Activated T-cell treated with anti-CD3 and anti-CD28 coated beads, Interleukin-2, amount 50 U/mL, for 4 hours (primary cell): ENCODE data around the gene CETP. TPM values are rescaled to one million over a fixed set of nuclear protein-coding genes. Genes with fewer than 3 reads are reported as not detected.
"Not testable (repeated sequence)": the region's sequence is repeated elsewhere in the genome, so short reads cannot be mapped to it uniquely, and the experiment has no call there.

ENCODE experiments used
- ATAC-seq, 2 donors: fragments of 200-7000 bp; cut with Tn5 transposase; one replicate each; pipeline ENCODE4 v1.10.0; 2021
- DNase-seq: peaks from one replicate; pipeline ENCODE4 v3.0.0-alpha.2; 2020
- H3K27me3 Mint-ChIP-seq: one replicate; pipeline ENCODE4 v1.8.0; 2021; ENCODE audit warnings: low read depth, mixed read lengths
- H3K36me3 Mint-ChIP-seq: one replicate; pipeline ENCODE4 v1.8.0; 2022; ENCODE audit warnings: mixed read lengths; ENCODE audit not compliant: insufficient read depth
- H3K4me1 Mint-ChIP-seq: one replicate; pipeline ENCODE4 v1.8.0; 2021; ENCODE audit warnings: low read depth, mixed read lengths
- H3K4me3 Mint-ChIP-seq: one replicate; pipeline ENCODE4 v1.8.0; 2021; ENCODE audit warnings: mild to moderate bottlenecking, moderate library complexity, mixed read lengths
- H3K9me3 Mint-ChIP-seq: one replicate; pipeline ENCODE4 v1.8.0; 2021; ENCODE audit warnings: mixed read lengths
- total RNA-seq, 3 donors: library from RNA; stranded (reverse); gene quantifications; one replicate each; pipeline ENCODE4 v1.2.1, GENCODE V29; 2021

Gene CETP
- total RNA-seq, 3 donors from 2014 or later, result 0.11 TPM; not detected in 2

DNA sequence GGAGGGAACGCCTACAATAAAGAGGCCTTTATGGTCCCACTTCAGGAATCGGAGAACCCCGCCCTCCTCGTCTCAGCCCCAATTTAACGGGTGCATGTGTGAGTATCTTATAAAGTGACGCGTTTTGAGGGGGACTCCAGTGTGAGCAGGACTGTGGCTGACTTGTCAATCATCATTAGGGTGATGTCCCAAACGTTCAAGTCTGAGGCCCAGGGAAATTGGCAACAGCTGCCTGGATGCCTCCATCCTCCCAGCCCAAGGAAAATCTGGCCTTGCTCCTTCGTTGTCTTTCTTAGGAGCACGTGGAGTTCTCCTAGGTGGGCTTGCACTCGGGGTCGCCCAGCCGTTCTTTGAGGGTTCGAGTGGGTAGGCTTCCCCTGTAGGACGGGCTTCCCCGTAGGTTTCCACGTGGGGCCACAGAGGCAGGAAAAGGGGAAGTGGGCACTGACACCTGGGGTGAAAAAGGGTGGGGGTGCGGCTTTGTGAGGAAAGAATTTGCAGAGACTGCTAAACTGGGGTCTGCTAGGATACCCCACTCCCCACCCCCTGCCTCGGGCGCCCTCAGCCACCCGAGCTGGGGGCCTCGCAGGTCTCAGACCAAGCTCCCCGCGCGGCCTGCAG, 30.4 kb upstream of the CETP start:
- Mint-ChIP-seq H3K4me1 (peaks cover 32% of the 10 kb centered on the region), H3K36me3 (peaks cover 27% of the 10 kb centered on the region), H3K4me3 (peak overlapping the region; percentile 69), H3K27me3 (no peaks in the 10 kb centered on the region), H3K9me3 (no peaks in the 10 kb centered on the region)
- peak in 1 of 2 donors; percentile 2 for ATAC-seq
- no peak for DNase-seq

DNA sequence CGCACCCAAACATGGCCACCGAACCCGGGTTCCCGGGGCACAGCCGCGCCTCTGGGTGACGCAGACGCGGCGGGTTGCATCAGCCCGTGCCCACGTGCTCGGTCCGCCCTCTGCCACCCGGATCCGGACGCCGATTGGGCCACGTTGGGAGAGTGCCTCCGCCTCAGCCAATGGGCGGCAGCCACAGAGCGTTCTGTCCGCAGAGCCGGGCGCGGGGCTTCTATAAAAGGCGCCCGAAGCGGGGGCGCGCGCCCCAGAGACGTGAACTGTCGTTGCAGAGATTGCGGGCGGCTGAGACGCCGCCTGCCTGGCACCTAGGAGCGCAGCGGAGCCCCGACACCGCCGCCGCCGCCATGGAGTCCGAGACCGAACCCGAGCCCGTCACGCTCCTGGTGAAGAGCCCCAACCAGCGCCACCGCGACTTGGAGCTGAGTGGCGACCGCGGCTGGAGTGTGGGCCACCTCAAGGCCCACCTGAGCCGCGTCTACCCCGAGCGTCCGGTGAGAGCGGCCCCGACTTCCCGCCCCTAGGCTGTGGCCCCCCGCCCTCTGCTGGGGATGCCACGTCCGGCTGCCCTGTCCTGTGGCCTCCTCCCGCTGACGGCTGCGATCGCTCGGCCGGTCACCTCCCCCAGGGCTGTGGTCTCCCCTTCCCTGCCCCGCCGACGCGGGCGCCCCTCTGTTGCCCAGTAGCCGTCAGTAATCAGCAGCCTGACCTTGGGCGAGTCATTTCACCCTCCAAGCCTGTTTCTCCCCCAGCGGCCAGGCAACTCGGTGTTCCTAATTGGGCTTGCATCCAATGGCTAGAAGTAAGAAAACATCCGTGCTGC, 29.6 kb upstream of the CETP start, which contains the start of gene HERPUD1:
Gene HERPUD1, plus strand, starts transcription at position 251 of the 829 bp plus-strand sequence. Its CDS starts 103 bp downstream, at position 354.
- H3K36me3 Mint-ChIP-seq, result peaks cover 32% of the 10 kb centered on the region
- no peaks in the 10 kb centered on the region for H3K9me3 Mint-ChIP-seq
- DNase-seq (peak; percentile 99), ATAC-seq (peak; percentile 95)
- H3K27me3 Mint-ChIP-seq, result no peaks in the 10 kb centered on the region
- peak within 1 kb of the TSS; percentile 95 for H3K4me3 Mint-ChIP-seq
- peaks cover 39% of the 10 kb centered on the region for H3K4me1 Mint-ChIP-seq

DNA sequence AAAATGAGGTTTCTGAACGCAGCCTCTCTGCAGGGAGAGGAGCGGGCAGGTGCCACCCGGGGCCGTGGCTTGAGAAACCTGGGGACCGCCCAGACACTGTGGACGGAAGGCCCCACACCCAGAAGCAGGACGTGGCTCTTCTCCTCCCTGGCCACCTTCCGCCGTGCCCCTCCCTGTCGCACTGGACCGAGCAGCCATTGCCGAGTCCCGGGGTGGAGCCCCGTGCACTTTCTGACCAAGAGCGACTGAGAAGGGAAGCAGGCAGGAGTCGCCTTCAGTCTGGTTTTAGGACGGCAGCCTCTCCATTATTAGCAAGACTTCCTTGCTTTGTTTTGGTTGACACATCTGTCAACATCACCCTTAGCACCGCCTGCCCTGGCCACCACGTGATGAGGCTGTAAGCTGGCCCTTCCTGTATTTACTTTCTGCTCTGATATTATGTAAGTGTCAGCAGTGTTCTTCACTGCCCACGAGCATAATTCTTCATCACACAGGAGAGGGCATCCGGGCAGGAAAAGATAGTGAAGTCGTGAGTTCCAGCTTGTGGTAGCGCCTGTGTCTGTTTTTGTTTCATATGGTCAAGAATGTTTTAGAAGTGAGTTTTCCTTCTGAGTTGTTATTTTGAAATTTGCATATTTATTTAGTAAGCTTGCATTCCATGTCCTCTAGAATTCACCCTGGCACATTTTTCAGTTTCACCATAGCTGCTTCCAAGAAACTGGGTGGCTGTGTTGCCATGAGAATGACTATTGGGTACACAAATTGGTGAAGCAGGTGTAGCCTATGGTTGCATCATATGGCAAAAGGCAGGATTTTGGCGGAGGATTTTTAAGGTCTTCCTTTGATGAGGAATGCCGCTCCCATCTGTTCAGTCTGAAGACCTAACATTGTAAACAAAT, 28.8 kb upstream of the CETP start:
- Mint-ChIP-seq H3K36me3 (peaks cover 39% of the 10 kb centered on the region), H3K4me1 (peaks cover 48% of the 10 kb centered on the region), H3K27me3 (no peaks in the 10 kb centered on the region), H3K9me3 (no peaks in the 10 kb centered on the region), H3K4me3 (peak overlapping the region; percentile 95)
- peak; percentile 2 to 5 for ATAC-seq
- DNase-seq, result peak; percentile 17

DNA sequence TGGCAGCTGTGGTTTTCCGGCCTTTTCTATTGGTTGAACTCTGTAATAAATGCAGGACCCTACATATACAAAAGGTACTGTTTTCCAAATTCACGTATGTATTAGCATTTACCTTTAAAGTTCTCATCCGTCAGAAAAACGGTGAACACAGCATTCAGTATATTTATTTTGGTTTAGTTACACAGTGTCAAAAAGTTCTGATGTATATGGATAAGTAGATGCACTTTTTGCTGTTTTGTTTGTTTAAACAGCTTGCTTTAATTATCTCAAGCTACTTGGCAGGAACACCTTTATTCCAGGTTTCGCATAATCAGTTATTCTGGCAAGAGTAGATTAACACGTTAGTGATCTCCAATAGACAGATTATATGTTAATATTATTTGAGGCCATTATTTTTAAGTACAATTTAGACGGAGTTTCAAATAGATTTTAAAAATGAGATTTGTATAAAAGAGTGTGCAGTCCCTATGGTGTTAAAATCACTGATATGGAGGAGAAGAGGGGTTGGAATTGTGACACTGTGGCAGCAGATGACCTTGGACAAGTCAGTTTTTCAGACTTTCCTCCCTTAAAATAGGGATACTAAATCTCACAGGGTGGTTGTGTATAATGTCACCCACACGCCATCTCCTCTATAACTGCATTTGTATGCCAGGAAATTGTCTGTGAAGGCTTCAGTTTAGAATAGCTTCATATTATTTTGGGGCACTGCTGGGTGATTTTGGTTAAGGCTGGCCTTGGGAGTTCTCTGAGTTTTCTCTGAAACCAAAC, 27.7 kb upstream of the CETP start:
- H3K36me3 Mint-ChIP-seq, result peaks cover 48% of the 10 kb centered on the region
- ATAC-seq (no peak), DNase-seq (no peak)
- peak overlapping the region; percentile 95 for H3K4me3 Mint-ChIP-seq
- peaks cover 56% of the 10 kb centered on the region for H3K4me1 Mint-ChIP-seq
- no peaks in the 10 kb centered on the region for H3K9me3 Mint-ChIP-seq
- no peaks in the 10 kb centered on the region for H3K27me3 Mint-ChIP-seq

DNA sequence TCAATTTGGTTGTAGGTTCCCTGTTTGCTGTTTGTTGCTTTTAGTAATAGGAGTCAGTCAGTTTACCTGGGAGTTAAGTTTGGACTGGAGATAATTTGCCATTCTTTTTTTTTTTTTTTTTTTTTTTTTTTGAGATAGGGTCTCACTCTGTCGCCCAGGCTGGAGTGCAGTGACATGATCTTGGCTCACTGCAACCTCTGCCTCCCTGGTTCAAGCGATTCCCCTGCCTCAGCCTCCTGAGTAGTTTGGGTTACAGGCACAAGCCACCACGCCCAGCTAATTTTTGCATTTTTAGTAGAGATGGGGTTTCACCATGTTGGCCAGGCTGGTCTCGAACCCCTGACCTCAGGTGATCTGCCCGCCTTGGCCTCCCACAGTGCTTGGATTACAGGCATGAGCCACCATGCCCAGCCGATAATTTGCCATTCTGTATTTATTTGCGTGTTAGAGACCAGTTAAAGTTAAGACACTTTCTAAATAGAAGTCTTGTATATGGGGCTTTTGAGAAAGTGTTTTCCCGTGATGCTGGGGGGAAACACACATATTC, 27.1 kb upstream of the CETP start:
- not testable (repeated sequence) for H3K9me3 Mint-ChIP-seq, ATAC-seq, DNase-seq, H3K27me3 Mint-ChIP-seq
- peak overlapping the region; percentile 95 for H3K4me3 Mint-ChIP-seq
- peaks cover 55% of the 10 kb centered on the region for H3K36me3 Mint-ChIP-seq
- H3K4me1 Mint-ChIP-seq, result peaks cover 63% of the 10 kb centered on the region

DNA sequence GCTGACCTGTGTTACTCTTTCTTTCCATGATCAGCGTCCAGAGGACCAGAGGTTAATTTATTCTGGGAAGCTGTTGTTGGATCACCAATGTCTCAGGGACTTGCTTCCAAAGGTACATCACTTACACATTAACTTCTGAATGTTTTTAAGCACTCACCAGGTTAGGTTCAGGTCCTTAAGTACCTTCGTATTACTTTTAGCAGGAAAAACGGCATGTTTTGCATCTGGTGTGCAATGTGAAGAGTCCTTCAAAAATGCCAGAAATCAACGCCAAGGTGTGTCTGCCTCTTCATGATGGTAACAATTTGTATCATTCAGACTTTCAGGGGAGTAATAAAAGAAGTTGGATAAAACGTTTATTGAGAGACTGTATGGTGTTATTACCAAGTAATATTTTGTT, 26.5 kb upstream of the CETP start:
- no peak for DNase-seq
- Mint-ChIP-seq H3K4me3 (peak overlapping the region; percentile 95), H3K9me3 (no peaks in the 10 kb centered on the region), H3K27me3 (no peaks in the 10 kb centered on the region), H3K4me1 (peaks cover 68% of the 10 kb centered on the region), H3K36me3 (peaks cover 60% of the 10 kb centered on the region)
- no peak for ATAC-seq

DNA sequence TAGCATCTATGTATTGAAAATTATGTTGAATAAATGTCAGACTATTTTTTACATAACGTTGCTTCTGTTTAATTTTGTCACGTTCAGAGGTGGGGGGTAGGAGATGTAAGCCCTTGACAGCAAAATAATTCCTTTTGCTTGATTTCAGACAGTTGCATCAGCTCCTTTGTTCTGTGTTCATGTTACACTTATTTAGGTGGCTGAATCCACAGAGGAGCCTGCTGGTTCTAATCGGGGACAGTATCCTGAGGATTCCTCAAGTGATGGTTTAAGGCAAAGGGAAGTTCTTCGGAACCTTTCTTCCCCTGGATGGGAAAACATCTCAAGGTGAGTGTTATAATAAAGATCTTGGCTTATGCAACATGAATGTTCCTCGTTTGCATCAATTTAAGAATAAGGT, 25.3 kb upstream of the CETP start:
- Mint-ChIP-seq H3K4me1 (peaks cover 62% of the 10 kb centered on the region), H3K9me3 (no peaks in the 10 kb centered on the region)
- no peak for ATAC-seq

DNA sequence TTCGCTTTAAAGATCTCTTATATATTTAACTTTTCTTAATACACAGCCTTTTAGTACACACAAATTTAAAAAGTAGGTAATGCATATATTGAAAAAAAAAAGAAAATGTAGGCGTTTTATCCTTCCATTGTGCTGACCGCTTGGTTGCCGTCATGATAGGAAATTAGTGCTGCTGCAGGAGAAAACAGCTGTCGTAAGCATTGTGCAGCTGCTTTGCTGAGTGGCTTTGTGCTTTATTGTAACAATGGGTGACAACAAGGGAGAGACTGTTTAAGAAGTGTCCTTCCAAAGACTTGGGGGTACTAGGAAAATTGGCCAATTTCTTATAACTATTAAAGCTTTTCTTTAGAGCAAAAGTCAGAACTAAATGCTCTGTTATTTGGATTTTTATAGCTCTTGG, 24.8 kb upstream of the CETP start:
- Mint-ChIP-seq H3K4me1 (peaks cover 62% of the 10 kb centered on the region), H3K36me3 (peaks cover 65% of the 10 kb centered on the region)

More for the DNA sequence above, 25.3 kb upstream of the CETP start:
- Mint-ChIP-seq H3K27me3 (no peaks in the 10 kb centered on the region), H3K36me3 (peaks cover 61% of the 10 kb centered on the region), H3K4me3 (peak overlapping the region; percentile 95)
- DNase-seq, result no peak

DNA sequence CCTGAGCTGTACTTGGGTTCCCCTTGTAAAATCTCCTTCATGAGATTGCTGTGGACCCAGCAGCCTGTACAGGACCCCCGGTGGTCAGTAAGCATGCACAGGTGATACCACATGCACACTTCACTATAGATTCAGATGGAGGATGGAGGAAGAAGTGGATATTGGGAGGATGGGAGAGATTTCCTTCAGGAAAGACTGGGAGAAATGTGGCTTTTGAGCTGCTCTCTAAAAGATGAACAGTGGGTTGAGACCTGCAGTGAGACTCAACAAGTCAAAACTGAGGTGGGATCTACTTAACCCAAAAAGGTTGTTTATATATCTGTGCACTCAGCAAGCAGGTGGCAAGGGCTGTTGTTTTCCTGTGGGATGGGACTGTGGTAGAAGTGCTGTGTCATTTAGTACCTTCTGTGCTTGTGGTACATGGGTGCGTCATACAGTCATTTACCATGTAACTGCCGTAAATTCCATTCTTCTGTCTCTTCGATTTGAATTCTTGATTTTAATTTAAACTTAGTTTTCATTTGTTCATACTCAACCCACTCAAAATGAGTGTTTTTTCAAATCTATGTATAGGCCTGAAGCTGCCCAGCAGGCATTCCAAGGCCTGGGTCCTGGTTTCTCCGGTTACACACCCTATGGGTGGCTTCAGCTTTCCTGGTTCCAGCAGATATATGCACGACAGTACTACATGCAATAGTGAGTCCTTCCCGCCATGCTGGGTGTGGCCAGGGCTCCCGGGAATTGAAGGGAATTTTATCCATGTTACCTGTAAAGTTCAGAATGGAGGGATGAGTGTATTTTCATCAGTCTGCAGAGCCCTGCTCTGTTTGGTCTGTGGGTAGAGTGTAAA, 22.9 kb upstream of the CETP start:
- Mint-ChIP-seq H3K27me3 (no peaks in the 10 kb centered on the region), H3K4me3 (peak overlapping the region; percentile 74)
- peak; percentile 89 to 91 for ATAC-seq

More for the DNA sequence above, 24.8 kb upstream of the CETP start:
- ATAC-seq, result no peak
- peak overlapping the region; percentile 31 for H3K4me3 Mint-ChIP-seq
- no peaks in the 10 kb centered on the region for H3K9me3 Mint-ChIP-seq
- DNase-seq, result no peak
- no peaks in the 10 kb centered on the region for H3K27me3 Mint-ChIP-seq

DNA sequence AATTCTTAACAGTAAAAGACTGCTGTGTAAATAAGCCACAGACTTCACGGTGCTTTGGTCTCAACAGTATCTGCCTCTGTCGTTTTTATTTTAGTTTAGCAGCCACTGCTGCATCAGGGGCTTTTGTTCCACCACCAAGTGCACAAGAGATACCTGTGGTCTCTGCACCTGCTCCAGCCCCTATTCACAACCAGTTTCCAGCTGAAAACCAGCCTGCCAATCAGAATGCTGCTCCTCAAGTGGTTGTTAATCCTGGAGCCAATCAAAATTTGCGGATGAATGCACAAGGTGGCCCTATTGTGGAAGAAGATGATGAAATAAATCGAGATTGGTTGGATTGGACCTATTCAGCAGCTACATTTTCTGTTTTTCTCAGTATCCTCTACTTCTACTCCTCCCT, 21.9 kb upstream of the CETP start:
- Mint-ChIP-seq H3K4me1 (peaks cover 72% of the 10 kb centered on the region), H3K27me3 (no peaks in the 10 kb centered on the region), H3K4me3 (no peak overlapping the region), H3K9me3 (no peaks in the 10 kb centered on the region), H3K36me3 (peaks cover 68% of the 10 kb centered on the region)
- no peak for ATAC-seq
- no peak for DNase-seq

More for the DNA sequence above, 22.9 kb upstream of the CETP start:
- DNase-seq, result no peak
- peaks cover 71% of the 10 kb centered on the region for H3K4me1 Mint-ChIP-seq
- peaks cover 70% of the 10 kb centered on the region for H3K36me3 Mint-ChIP-seq
- no peaks in the 10 kb centered on the region for H3K9me3 Mint-ChIP-seq

DNA sequence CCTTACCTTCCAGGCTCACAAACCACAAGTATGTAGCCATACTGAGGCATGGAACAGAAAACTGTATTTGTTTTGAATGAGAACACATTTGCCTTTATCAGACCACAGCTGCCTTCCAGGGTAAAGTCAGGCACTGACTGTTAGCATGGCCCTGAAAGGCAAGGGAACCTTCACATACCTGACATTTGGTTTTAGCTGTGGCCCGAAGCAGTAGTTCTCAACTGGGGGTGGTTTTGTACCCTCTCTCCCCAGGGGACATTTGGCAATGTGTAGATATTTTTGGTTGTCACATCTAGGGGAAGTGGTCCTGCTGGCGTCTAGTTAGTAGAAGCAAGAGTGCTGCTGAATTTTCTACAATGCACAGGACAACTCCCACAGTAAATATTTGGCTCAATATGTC, 20.7 kb upstream of the CETP start:
- no peaks in the 10 kb centered on the region for H3K27me3 Mint-ChIP-seq
- H3K4me3 Mint-ChIP-seq, result no peak overlapping the region
- no peak for ATAC-seq
- no peak for DNase-seq
- peaks cover 63% of the 10 kb centered on the region for H3K4me1 Mint-ChIP-seq
- H3K9me3 Mint-ChIP-seq, result no peaks in the 10 kb centered on the region
- H3K36me3 Mint-ChIP-seq, result peaks cover 59% of the 10 kb centered on the region

DNA sequence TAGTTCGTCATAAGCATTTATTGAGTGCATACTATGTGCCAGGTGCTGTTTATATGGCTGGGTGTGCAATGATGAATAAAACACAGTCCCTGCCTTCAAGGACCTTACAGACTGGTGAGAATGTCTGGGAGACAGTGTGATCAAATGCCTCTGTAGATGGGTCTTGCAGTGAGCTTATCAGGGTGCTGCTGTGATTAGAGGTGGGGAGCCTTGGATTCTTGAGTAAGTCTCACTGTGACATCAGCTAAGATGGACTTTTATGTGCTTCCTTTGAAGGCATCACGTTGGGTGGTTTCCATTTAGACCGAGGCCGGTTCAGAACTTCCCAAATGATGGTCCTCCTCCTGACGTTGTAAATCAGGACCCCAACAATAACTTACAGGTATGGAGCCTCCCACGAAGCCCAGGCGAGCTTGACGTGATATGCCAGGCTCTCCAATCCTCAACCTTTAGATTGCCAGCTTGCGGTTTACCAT, 19.9 kb upstream of the CETP start:
- Mint-ChIP-seq H3K4me1 (peaks cover 59% of the 10 kb centered on the region), H3K4me3 (no peak overlapping the region), H3K36me3 (peaks cover 56% of the 10 kb centered on the region), H3K27me3 (no peaks in the 10 kb centered on the region), H3K9me3 (no peaks in the 10 kb centered on the region)
- DNase-seq, result no peak
- ATAC-seq, result no peak
